Smooth muscle cell (in vitro differentiated cells): ENCODE measurements around the gene RAD50. TPM values are rescaled to one million over a fixed set of nuclear protein-coding genes. Genes with fewer than 3 reads are reported as not detected.

Experiments
- DNase-seq: peaks from one replicate; lab custom pipeline; 2025; ENCODE audit not compliant: unreplicated experiment; lab: John Stamatoyannopoulos, UW
- H2AFZ ChIP-seq: fragments of 200-600 bp; sonication (generic); 2 replicates; pipeline ENCODE4 v1.6.0; 2016; ENCODE audit warnings: antibody characterized with exemption, low read depth, mild to moderate bottlenecking
- H3F3A ChIP-seq: fragments of 200-600 bp; sonication (generic); 2 replicates; pipeline ENCODE4 v1.6.0; 2017; ENCODE audit warnings: antibody characterized with exemption, low read depth
- H3K27ac ChIP-seq: fragments of 200-600 bp; sonication (generic); 2 replicates; pipeline ENCODE4 v1.5.1; 2016; ENCODE audit warnings: low read depth, mild to moderate bottlenecking
- H3K27me3 ChIP-seq: fragments of 200-600 bp; sonication (generic); 2 replicates; pipeline ENCODE4 v1.6.1; 2016; ENCODE audit warnings: low read depth, mild to moderate bottlenecking
- H3K36me3 ChIP-seq: fragments of 200-600 bp; sonication (generic); 2 replicates; pipeline ENCODE4 v1.5.1; 2016; ENCODE audit warnings: low read depth
- H3K4me1 ChIP-seq: fragments of 200-600 bp; sonication (generic); 2 replicates; pipeline ENCODE4 v1.5.1; 2016; ENCODE audit warnings: low read depth
- H3K4me2 ChIP-seq: fragments of 200-600 bp; sonication (generic); 2 replicates; pipeline ENCODE4 v1.6.0; 2016; ENCODE audit warnings: mild to moderate bottlenecking
- H3K4me3 ChIP-seq: fragments of 200-600 bp; sonication (generic); 2 replicates; pipeline ENCODE4 v1.5.1; 2016; ENCODE audit warnings: mild to moderate bottlenecking
- H3K79me2 ChIP-seq: fragments of 200-600 bp; sonication (generic); 2 replicates; pipeline ENCODE4 v1.6.0; 2016; ENCODE audit warnings: low read depth, mild to moderate bottlenecking
- H3K9ac ChIP-seq: fragments of 200-600 bp; sonication (generic); 2 replicates; pipeline ENCODE4 v1.6.0; 2016; ENCODE audit warnings: low read depth
- H3K9me3 ChIP-seq: fragments of 200-600 bp; sonication (generic); replicated peaks from 2 replicates; pipeline ENCODE4 v1.5.1; 2016; ENCODE audit warnings: low read depth
- H4K20me1 ChIP-seq: fragments of 200-600 bp; sonication (generic); 2 replicates; pipeline ENCODE4 v1.6.0; 2016; ENCODE audit warnings: low read depth
- WGBS: methylation state at CpG from one replicate; pipeline ENCODE4 v1.1.7; 2016; ENCODE audit warnings: low lambda C conversion rate; 5-methylcytosine and 5-hydroxymethylcytosine counted together
- polyA plus RNA-seq: library from polyadenylated mRNA; unstranded; fragments of >200 nt; fragmentation: Nextera tagmentation; extraction: Ambion mirVana; gene quantifications from 2 replicates; pipeline ENCODE4 v1.2.1, GENCODE V29; 2016
- total RNA-seq: library from RNA; depleted of rRNA; stranded (reverse); fragments of >200 nt; gene quantifications from 2 replicates; pipeline ENCODE4 v1.2.3, GENCODE V29; 2014
- TF ChIP-seq, protein P1 (sequence below): fragments of 200-600 bp; sonication (generic); IDR thresholded peaks from 2 replicates; pipeline ENCODE4 v1.5.1; 2017; ENCODE audit warnings: borderline replicate concordance, mild to moderate bottlenecking, antibody characterized with exemption; ENCODE audit not compliant: insufficient read depth, poor library complexity, severe bottlenecking

RAD50 gene
- total and polyA plus RNA-seq, 2 experiments from 2014 or later, result 19.9 to 28.8 TPM

DNA sequence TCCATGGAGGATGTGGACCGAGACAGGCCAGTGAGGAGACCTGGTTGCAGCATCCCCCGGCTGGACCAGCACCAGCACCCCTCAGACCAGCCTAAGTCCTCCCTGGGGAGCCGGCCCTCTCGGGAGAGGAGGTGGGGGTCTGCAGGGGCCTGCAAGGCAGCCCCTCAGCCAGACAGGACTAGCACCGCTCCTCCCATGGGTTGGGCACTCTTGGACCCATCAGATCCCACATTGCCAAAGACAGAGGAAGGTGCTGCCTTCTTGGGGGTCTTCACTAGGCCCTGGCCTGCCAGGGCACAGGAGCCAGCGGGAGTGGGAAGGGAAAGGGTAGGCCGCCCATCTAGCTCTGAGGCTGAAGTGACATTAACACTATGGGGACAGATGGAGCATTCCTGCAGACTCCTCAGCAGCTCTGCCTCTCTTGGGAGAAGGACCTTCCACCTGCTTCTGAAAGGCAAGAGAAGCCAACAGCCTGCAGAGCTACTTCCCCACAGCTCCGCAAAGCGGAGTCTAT is 108.0 kb downstream of the RAD50 start:
- Histone ChIP-seq H3K4me1 (peaks cover 4% of the 10 kb centered on the region), H3K4me3 (no peak overlapping the region), H3K36me3 (no peaks in the 10 kb centered on the region), H3K27ac (no peak overlapping the region), H3K9me3 (no peaks in the 10 kb centered on the region), H4K20me1 (no peaks in the 10 kb centered on the region), H3K9ac (no peak overlapping the region), H3K27me3 (no peaks in the 10 kb centered on the region), H3K4me2 (no peak overlapping the region), H2AFZ (no peak overlapping the region), H3F3A (no peaks in the 10 kb centered on the region), H3K79me2 (no peaks in the 10 kb centered on the region)
- no peak for DNase-seq
- WGBS, result 98% methylated on average over 9 of the region's 9 CpGs
- TF ChIP-seq, protein P1, sequence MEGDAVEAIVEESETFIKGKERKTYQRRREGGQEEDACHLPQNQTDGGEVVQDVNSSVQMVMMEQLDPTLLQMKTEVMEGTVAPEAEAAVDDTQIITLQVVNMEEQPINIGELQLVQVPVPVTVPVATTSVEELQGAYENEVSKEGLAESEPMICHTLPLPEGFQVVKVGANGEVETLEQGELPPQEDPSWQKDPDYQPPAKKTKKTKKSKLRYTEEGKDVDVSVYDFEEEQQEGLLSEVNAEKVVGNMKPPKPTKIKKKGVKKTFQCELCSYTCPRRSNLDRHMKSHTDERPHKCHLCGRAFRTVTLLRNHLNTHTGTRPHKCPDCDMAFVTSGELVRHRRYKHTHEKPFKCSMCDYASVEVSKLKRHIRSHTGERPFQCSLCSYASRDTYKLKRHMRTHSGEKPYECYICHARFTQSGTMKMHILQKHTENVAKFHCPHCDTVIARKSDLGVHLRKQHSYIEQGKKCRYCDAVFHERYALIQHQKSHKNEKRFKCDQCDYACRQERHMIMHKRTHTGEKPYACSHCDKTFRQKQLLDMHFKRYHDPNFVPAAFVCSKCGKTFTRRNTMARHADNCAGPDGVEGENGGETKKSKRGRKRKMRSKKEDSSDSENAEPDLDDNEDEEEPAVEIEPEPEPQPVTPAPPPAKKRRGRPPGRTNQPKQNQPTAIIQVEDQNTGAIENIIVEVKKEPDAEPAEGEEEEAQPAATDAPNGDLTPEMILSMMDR, result no peak

DNA sequence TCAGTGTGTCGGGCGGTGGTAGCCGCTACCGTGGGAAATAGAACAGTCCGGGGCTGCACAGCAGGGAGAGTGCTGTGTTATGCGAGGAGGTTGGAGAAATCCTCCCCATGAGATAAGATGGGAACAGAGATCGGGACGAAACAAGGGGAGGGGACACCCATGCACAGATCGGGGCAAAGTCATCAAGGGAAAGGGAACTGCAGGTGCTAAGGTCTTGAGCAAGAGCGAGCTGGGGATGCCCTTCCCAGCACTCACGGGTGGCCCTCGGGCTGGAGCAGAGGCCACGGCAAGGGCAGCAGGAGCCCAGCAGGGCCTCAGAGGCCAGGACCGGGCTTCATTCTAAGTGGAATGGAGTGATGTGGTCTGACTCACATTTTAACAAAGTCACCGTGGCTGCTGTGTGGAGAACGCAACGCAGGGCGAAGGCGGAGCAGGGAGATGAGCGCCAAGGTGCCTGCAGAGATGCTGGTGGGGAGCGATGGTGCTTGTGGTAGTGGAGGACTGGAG is 108.8 kb downstream of the RAD50 start:
- WGBS, result 91% methylated on average over 21 of the region's 21 CpGs
- Histone ChIP-seq H3K36me3 (no peaks in the 10 kb centered on the region), H3K9me3 (no peaks in the 10 kb centered on the region), H2AFZ (no peak overlapping the region), H4K20me1 (no peaks in the 10 kb centered on the region), H3K9ac (no peak overlapping the region), H3K79me2 (no peaks in the 10 kb centered on the region), H3K4me1 (peaks cover 4% of the 10 kb centered on the region), H3F3A (no peaks in the 10 kb centered on the region), H3K4me2 (no peak overlapping the region), H3K27me3 (no peaks in the 10 kb centered on the region), H3K4me3 (no peak overlapping the region), H3K27ac (no peak overlapping the region)
- no peak for DNase-seq
- TF ChIP-seq, protein P1, result no peak

DNA sequence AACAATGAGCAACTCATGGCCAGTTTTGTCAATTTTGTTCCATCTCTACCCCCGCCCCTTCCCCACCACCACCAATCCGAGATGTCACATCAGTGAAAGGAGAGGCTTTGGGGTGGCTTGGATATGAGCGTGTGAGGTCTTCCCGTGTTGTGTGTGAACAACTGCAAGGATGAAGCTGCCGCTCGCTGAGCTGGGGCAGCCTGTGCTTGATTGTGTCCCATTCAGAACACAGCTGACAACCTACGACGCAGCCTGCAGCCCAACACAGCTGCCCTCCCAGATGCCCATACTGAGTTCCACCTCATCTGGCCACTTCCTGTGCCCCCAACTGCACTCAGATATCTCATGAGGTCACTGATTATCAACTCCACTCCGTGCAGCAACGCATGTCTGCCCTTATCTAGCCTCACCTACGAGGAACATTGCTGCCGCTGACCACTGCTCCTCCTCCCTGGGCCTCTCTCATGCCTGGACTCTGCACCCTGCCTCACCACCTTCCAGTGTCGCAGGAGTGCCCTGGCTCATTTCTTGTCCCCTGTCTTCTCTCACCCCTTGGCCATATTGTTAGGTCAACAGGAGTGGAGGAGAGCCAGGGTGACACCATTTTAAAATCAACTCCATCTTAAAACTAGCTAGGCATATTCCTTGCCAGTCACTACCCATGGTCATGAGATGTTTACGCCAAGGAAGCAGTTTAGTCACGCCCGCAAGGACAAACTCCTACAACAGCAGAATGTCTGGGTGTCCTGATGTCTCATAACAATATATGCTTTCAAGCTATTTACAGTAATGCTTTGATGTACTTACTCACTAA is 109.7 kb downstream of the RAD50 start:
- WGBS, result 96% methylated on average over 16 of the region's 16 CpGs
- Histone ChIP-seq H3F3A (no peaks in the 10 kb centered on the region), H4K20me1 (no peaks in the 10 kb centered on the region), H2AFZ (no peak overlapping the region), H3K9me3 (no peaks in the 10 kb centered on the region), H3K4me2 (no peak overlapping the region), H3K27me3 (no peaks in the 10 kb centered on the region), H3K36me3 (no peaks in the 10 kb centered on the region), H3K4me3 (no peak overlapping the region), H3K4me1 (peaks cover 4% of the 10 kb centered on the region), H3K27ac (no peak overlapping the region), H3K79me2 (no peaks in the 10 kb centered on the region), H3K9ac (no peak overlapping the region)
- TF ChIP-seq, protein P1, result no peak
- DNase-seq, result no peak

DNA sequence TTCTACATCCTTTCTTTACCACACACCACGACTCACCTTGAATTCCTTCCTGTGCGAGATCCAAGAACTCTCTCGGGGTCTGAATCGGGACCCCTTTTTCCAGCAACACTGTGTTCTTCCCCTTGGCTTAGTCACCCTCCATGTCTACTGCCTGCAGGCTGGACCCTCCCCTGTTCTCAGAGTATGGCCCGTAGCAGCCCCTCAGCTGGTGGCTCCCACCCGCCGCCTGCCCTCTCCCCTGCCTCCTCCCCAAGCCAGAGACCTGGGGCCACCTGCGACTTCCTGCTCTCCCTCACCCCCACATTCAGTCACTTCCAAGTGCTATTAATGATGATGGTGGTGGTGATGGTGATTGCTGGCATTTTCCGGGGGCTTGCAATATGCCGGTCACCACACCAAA is 110.5 kb downstream of the RAD50 start:
- Histone ChIP-seq H3K9ac (no peak overlapping the region), H2AFZ (no peak overlapping the region), H3K4me1 (peaks cover 4% of the 10 kb centered on the region), H3K79me2 (no peaks in the 10 kb centered on the region), H3K4me3 (no peak overlapping the region), H3K36me3 (no peaks in the 10 kb centered on the region), H4K20me1 (no peaks in the 10 kb centered on the region), H3K27me3 (no peaks in the 10 kb centered on the region), H3F3A (no peaks in the 10 kb centered on the region), H3K4me2 (no peak overlapping the region), H3K27ac (no peak overlapping the region), H3K9me3 (no peaks in the 10 kb centered on the region)
- TF ChIP-seq, protein P1, result no peak
- no peak for DNase-seq
- WGBS, result 91% methylated on average over 10 of the region's 10 CpGs
